Ishikawa (cell line): ENCODE measurements around the gene TEX54.

Source experiments
- CREB1 ChIP-seq: IDR thresholded peaks from 2 replicates; pipeline ENCODE4 v1.6.1; 2012; ENCODE audit warnings: low read depth
- EGR1 ChIP-seq: IDR thresholded peaks from 2 replicates; pipeline ENCODE4 v1.6.1; 2012
- EP300 ChIP-seq: IDR thresholded peaks from 2 replicates; pipeline ENCODE4 v1.6.1; 2012; ENCODE audit warnings: borderline replicate concordance
- FOXM1 ChIP-seq: IDR thresholded peaks from 2 replicates; pipeline ENCODE4 v1.6.1; 2012; ENCODE audit warnings: low read depth, borderline replicate concordance
- MAX ChIP-seq: IDR thresholded peaks from 2 replicates; pipeline ENCODE4 v1.6.1; 2012
- TEAD4 ChIP-seq: IDR thresholded peaks from 2 replicates; pipeline ENCODE4 v1.6.1; 2012
- USF1 ChIP-seq: IDR thresholded peaks from 2 replicates; pipeline ENCODE4 v1.6.1; 2012
- YY1 ChIP-seq: IDR thresholded peaks from 2 replicates; pipeline ENCODE4 v1.6.1; 2012; ENCODE audit warnings: low read depth

- TF ChIP-seq YY1 (no peak), FOXM1 (no peak), EP300 (no peak), EGR1 (no peak), TEAD4 (no peak), USF1 (no peak), CREB1 (no peak), MAX (no peak)
These were observed 44.1 kb upstream of the TEX54 start for GRCh38 chr11:62876712-62877111.
